IMR-90 (cell line): ENCODE results near the gene KIDINS220. TPM values are rescaled to one million over a fixed set of nuclear protein-coding genes. Genes with fewer than 3 reads are reported as not detected.

Source experiments
- ATAC-seq: fragments of 200-7000 bp; cut with Tn5 transposase; 2 replicates; pipeline ENCODE4 v1.9.1; 2020; ENCODE audit warnings: low read depth, mild to moderate bottlenecking, moderate library complexity
- BruUV-seq: library from RNA; stranded (reverse); fragments of 400-500 nt; replicated peaks from 2 replicates; lab custom pipeline; 2021; lab: Mats Ljungman, UMichigan
- CTCF ChIA-PET: fragments of 300-600 bp; formaldehyde crosslinking; extraction: SDS; loops from one replicate; lab custom pipeline; 2021; ENCODE audit warnings: antibody characterized with exemption; lab: Yijun Ruan, JAX
- POLR2A ChIA-PET: fragments of 300-600 bp; sonication (Branson Sonifier 250); formaldehyde crosslinking; loops from one replicate; lab custom pipeline; 2022; ENCODE audit warnings: antibody characterized with exemption; ENCODE audit not compliant: unreplicated experiment; lab: Charles Lee
- DNase-seq: peaks from one replicate; pipeline ENCODE4 v3.0.0; 2013
- H2AFZ ChIP-seq: replicated peaks from 2 replicates; pipeline ENCODE3; 2013; ENCODE audit warnings: low read length, mild to moderate bottlenecking; ENCODE audit not compliant: poor library complexity
- H2AK5ac ChIP-seq: 2 replicates; pipeline ENCODE4 v1.6.1; 2013; ENCODE audit warnings: low read depth, low read length, inconsistent platforms
- H2AK9ac ChIP-seq: replicated peaks from 2 replicates; pipeline ENCODE3; 2013; ENCODE audit warnings: mild to moderate bottlenecking, low read depth, low read length, moderate library complexity; ENCODE audit not compliant: poor library complexity
- H2BK120ac ChIP-seq: 2 replicates; pipeline ENCODE4 v1.6.1; 2013; ENCODE audit warnings: low read depth, low read length, inconsistent platforms
- H2BK15ac ChIP-seq: 3 replicates; pipeline ENCODE4 v1.6.1; 2013; ENCODE audit warnings: low read depth, low read length, inconsistent platforms
- H2BK20ac ChIP-seq: 2 replicates; pipeline ENCODE4 v1.6.1; 2013; ENCODE audit warnings: low read depth, mild to moderate bottlenecking, inconsistent platforms, low read length, moderate library complexity
- H2BK5ac ChIP-seq: 2 replicates; pipeline ENCODE4 v1.6.1; 2013; ENCODE audit warnings: mild to moderate bottlenecking, low read depth, low read length, inconsistent platforms; ENCODE audit not compliant: poor library complexity, severe bottlenecking
- H3K14ac ChIP-seq: replicated peaks from 2 replicates; pipeline ENCODE4 v1.6.1; 2013; ENCODE audit warnings: low read depth, low read length, inconsistent platforms
- H3K18ac ChIP-seq: 2 replicates; pipeline ENCODE4 v1.6.1; 2013; ENCODE audit warnings: low read depth, low read length, control low read depth
- H3K23ac ChIP-seq: 2 replicates; pipeline ENCODE4 v1.6.1; 2013; ENCODE audit warnings: low read depth, low read length, inconsistent platforms
- H3K27ac ChIP-seq: 2 replicates; pipeline ENCODE4 v1.5.1; 2013; ENCODE audit warnings: mild to moderate bottlenecking, control low read depth, low read length; ENCODE audit not compliant: insufficient read depth
- H3K27me3 ChIP-seq: 2 replicates; pipeline ENCODE4 v1.6.1; 2013; ENCODE audit warnings: low read length; ENCODE audit not compliant: control insufficient read depth, insufficient read depth
- H3K36me3 ChIP-seq: 2 replicates; pipeline ENCODE4 v1.6.1; 2013; ENCODE audit warnings: low read length, mixed read lengths; ENCODE audit not compliant: control insufficient read depth, insufficient read depth
- H3K4ac ChIP-seq: 2 replicates; pipeline ENCODE4 v1.6.1; 2013; ENCODE audit warnings: low read depth, low read length, inconsistent platforms
- H3K4me1 ChIP-seq: 2 replicates; pipeline ENCODE4 v1.6.1; 2013; ENCODE audit warnings: low read length, mixed read lengths; ENCODE audit not compliant: control insufficient read depth, insufficient read depth
- H3K4me2 ChIP-seq: 2 replicates; pipeline ENCODE4 v1.6.1; 2013; ENCODE audit warnings: low read depth, mild to moderate bottlenecking, control low read depth, low read length, moderate library complexity
- H3K4me3 ChIP-seq: 2 replicates; pipeline ENCODE4 v1.5.1; 2013; ENCODE audit warnings: low read depth, mild to moderate bottlenecking, control low read depth, low read length, moderate library complexity; ENCODE audit not compliant: insufficient read depth
- H3K56ac ChIP-seq: 2 replicates; pipeline ENCODE4 v1.6.1; 2013; ENCODE audit warnings: low read length, inconsistent platforms; ENCODE audit not compliant: insufficient read depth; ENCODE audit errors: extremely low read depth
- H3K79me1 ChIP-seq, 2 experiments: 2 replicates each; pipeline ENCODE4 v1.6.1; 2013; ENCODE audit warnings: low read length in 2 of 2, inconsistent platforms in 1 of 2, low read depth in 1 of 2
- H3K9ac ChIP-seq: 2 replicates; pipeline ENCODE4 v1.6.1; 2013; ENCODE audit warnings: low read depth, low read length, control low read depth
- H3K9me1 ChIP-seq: 2 replicates; pipeline ENCODE4 v1.6.1; 2013; ENCODE audit warnings: low read length, inconsistent platforms; ENCODE audit not compliant: insufficient read depth
- H3K9me3 ChIP-seq: 2 replicates; pipeline ENCODE4 v1.6.1; 2013; ENCODE audit warnings: low read length; ENCODE audit not compliant: control insufficient read depth, insufficient read depth
- H4K20me1 ChIP-seq: 2 replicates; pipeline ENCODE4 v1.6.1; 2013; ENCODE audit warnings: low read length, inconsistent platforms; ENCODE audit not compliant: insufficient read depth
- H4K5ac ChIP-seq: 2 replicates; pipeline ENCODE4 v1.6.1; 2013; ENCODE audit warnings: mild to moderate bottlenecking, low read depth, low read length, control low read depth
- H4K8ac ChIP-seq, 2 experiments: 2 replicates each; pipeline ENCODE4 v1.6.1; 2013; ENCODE audit warnings: low read depth in 2 of 2, low read length in 2 of 2, control low read depth in 1 of 2, inconsistent platforms in 1 of 2
- H4K91ac ChIP-seq: 2 replicates; pipeline ENCODE4 v1.6.1; 2013; ENCODE audit warnings: low read depth, low read length, inconsistent platforms; ENCODE audit not compliant: insufficient read depth
- CEBPB ChIP-seq: IDR thresholded peaks from 2 replicates; pipeline ENCODE4 v1.6.1; 2012; ENCODE audit warnings: low read depth, low read length, improper control_type of control experiment
- ELK1 ChIP-seq: fragments of 150-350 bp; IDR thresholded peaks from 2 replicates; pipeline ENCODE4 v1.6.1; 2016; ENCODE audit warnings: low read depth, mild to moderate bottlenecking, low read length, moderate library complexity, borderline replicate concordance
- NFE2L2 ChIP-seq: fragments of 150-350 bp; IDR thresholded peaks from 2 replicates; pipeline ENCODE4 v1.6.1; 2016; ENCODE audit warnings: low read depth, mild to moderate bottlenecking, low read length
- RAD21 ChIP-seq: IDR thresholded peaks from 2 replicates; pipeline ENCODE4 v1.6.1; 2012; ENCODE audit warnings: low read length, improper control_type of control experiment
- RCOR1 ChIP-seq: IDR thresholded peaks from 2 replicates; pipeline ENCODE4 v1.6.1; 2012; ENCODE audit warnings: mild to moderate bottlenecking, low read length, improper control_type of control experiment; ENCODE audit not compliant: insufficient replicate concordance
- USF2 ChIP-seq: fragments of 150-350 bp; IDR thresholded peaks from 2 replicates; pipeline ENCODE4 v1.6.1; 2017; ENCODE audit warnings: mild to moderate bottlenecking, antibody characterized with exemption, low read length, low read depth
- WGBS, 2 experiments: methylation state at CpG; one replicate each; pipeline versions ENCODE4 v1.1.5 to v1.1.7; 2013; ENCODE audit warnings: missing lambda C conversion rate in 2 of 2; ENCODE audit not compliant: insufficient read length in 1 of 2; ENCODE audit errors: extremely low coverage in 2 of 2; 5-methylcytosine and 5-hydroxymethylcytosine counted together
- dilution Hi-C: fragments of 300-500 bp; cut with HindIII; formaldehyde crosslinking; loops from one replicate; pipeline ENCODE4 v1.14.3; 2018; ENCODE audit warnings: low sequenced_read_pairs; ENCODE audit not compliant: unreplicated experiment
- in situ Hi-C: fragments of 300-500 bp; cut with MboI; formaldehyde crosslinking; loops from 3 replicates; pipeline ENCODE4 v1.14.3; 2019; ENCODE audit warnings: low sequenced_read_pairs, inconsistent platforms, mixed read lengths
- intact Hi-C: fragments of 100-400 bp; cut with micrococcal nuclease; formaldehyde crosslinking; loops from 2 replicates; pipeline ENCODE4 v1.10.0; 2022
- polyA plus RNA-seq, 3 experiments: library from polyadenylated mRNA; depleted of rRNA; stranded (reverse); fragments of >200 nt; gene quantifications; 2 replicates each; pipeline ENCODE4 v1.2.3, GENCODE V29; 2012; ENCODE audit warnings: low replicate concordance in 1 of 3
- total RNA-seq: library from RNA; depleted of rRNA; stranded (reverse); fragments of >200 nt; gene quantifications from 2 replicates; pipeline ENCODE4 v1.2.3, GENCODE V29; 2012

Gene KIDINS220
- total and polyA plus RNA-seq, 2 of the 4 experiments (the other 2 are of a cell fraction): 23.1 to 63.4 TPM

GRCh38 chr2:8719528-8719927 lies 117.9 kb downstream of the KIDINS220 start:
- no peak overlapping the region for H3K23ac ChIP-seq
- no TSS peak for BruUV-seq
- H3K4me2 ChIP-seq: no peak overlapping the region
- H3K4me3 ChIP-seq: no peak overlapping the region
- H2BK20ac ChIP-seq: no peak overlapping the region
- no peak overlapping the region for H3K4ac ChIP-seq
- H2AK9ac ChIP-seq: no peak overlapping the region
- no peak overlapping the region for H2BK5ac ChIP-seq
- H3K36me3 ChIP-seq: no peaks in the 10 kb centered on the region
- H3K9ac ChIP-seq: no peak overlapping the region
- H2AFZ ChIP-seq: no peak overlapping the region
- no peak overlapping the region for H3K18ac ChIP-seq
- H3K9me1 ChIP-seq: no peaks in the 10 kb centered on the region; the same call in 1 of the 2 replicates
- H3K79me1 ChIP-seq: no peaks in the 10 kb centered on the region
- WGBS, 2 experiments: no CpG with 5 or more reads among the region's 3 CpGs
- no peak overlapping the region for H3K27ac ChIP-seq
- intact Hi-C loops: no loop called here
- no peak for DNase-seq
- H4K20me1 ChIP-seq: no peaks in the 10 kb centered on the region
- no peaks in the 10 kb centered on the region for H3K27me3 ChIP-seq
- dilution Hi-C loops: no loop called here
- H4K5ac ChIP-seq: no peak overlapping the region
- in situ Hi-C loops: no loop called here
- no peaks in the 10 kb centered on the region for H3K9me3 ChIP-seq
- peak; percentile 40 for ATAC-seq
- H4K8ac ChIP-seq: no peak overlapping the region
- no peak overlapping the region for H3K56ac ChIP-seq
- H3K14ac ChIP-seq: no peak overlapping the region
- H2AK5ac ChIP-seq: no peak overlapping the region
- H3K4me1 ChIP-seq: no peaks in the 10 kb centered on the region
- H4K91ac ChIP-seq: no peak overlapping the region
- no peak overlapping the region for H2BK15ac ChIP-seq
- ChIA-PET CTCF (interaction anchor here (0.6 kb wide), 1 partner anchor 606 kb away, joined by 3 read pairs; no protein-coding TSS in a partner anchor), POLR2A (no interaction called here)
- no peak for TF ChIP-seq RAD21
- TF ChIP-seq NFE2L2: no peak
- no peak for TF ChIP-seq CEBPB
- TF ChIP-seq RCOR1: no peak
- TF ChIP-seq USF2: no peak
- no peak for TF ChIP-seq ELK1
- no peak overlapping the region for H2BK120ac ChIP-seq
